Measurements from ENCODE around the gene MYO3A.

MYO3A gene

GRCh38 chr10:26221541-26221940, 287.5 kb downstream of the MYO3A start:
- no peaks in the 10 kb centered on the region for H3K9me3 Mint-ChIP-seq
- H3K27me3 Mint-ChIP-seq, result peaks cover 82% of the 10 kb centered on the region
- H3K4me3 Mint-ChIP-seq, result no peak overlapping the region
- H3K27ac Mint-ChIP-seq, result no peak overlapping the region
- DNase-seq, result no peak
- H3K4me1 Mint-ChIP-seq (ENCODE audit: low read depth), result peaks cover 19% of the 10 kb centered on the region
- H3K36me3 Mint-ChIP-seq (ENCODE audit: low read depth), result no peaks in the 10 kb centered on the region

DNA sequence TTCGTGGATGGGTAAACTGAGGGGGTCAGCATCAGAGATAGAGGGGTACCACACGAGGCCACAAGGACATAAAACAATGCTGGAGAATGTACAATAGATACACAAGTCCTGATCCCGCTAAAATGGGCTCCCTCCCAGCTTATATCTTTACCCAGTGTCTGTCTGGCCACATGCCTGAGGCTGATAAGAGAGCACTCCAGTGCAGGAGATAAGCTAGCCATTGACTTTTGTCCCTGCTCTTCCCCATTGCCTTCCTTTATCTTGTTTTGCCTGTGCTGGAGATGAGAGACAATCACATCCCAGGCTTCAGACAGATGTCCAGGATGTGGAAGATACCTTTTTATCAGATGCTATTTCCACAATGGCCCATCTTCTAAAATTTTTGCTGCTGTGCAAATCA, 288.5 kb downstream of the MYO3A start:
- Mint-ChIP-seq H3K27me3 (peaks cover 76% of the 10 kb centered on the region), H3K9me3 (no peaks in the 10 kb centered on the region), H3K36me3 (ENCODE audit: low read depth) (no peaks in the 10 kb centered on the region), H3K27ac (no peak overlapping the region), H3K4me3 (no peak overlapping the region), H3K4me1 (ENCODE audit: low read depth) (peaks cover 9% of the 10 kb centered on the region)
- DNase-seq, result no peak

DNA sequence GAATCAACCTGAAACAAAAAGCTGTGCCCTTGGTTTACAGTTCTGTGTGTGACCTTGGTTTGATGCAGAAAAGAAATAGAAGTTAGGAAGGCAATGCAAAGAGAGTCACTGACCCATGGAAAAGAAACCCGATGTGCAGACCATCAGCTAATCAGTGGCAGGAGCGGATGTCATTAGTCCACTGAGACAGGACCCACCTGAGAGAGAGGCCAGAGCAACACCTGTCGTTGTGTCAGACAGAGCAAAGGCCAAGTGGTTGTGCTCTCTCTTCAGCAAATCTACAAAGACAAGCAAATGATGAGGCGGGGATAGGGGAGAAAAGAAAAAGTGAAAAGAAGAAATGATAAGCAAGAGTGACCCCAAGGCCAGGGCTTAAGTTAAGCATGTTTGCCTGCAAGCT, 291.3 kb downstream of the MYO3A start:
- H3K9me3 Mint-ChIP-seq, result no peaks in the 10 kb centered on the region
- H3K4me1 Mint-ChIP-seq (ENCODE audit: low read depth), result no peaks in the 10 kb centered on the region
- no peak overlapping the region for H3K4me3 Mint-ChIP-seq
- H3K27ac Mint-ChIP-seq, result no peak overlapping the region
- DNase-seq, result no peak
- H3K27me3 Mint-ChIP-seq, result peaks cover 67% of the 10 kb centered on the region
- H3K36me3 Mint-ChIP-seq (ENCODE audit: low read depth), result no peaks in the 10 kb centered on the region

GRCh38 chr10:26227786-26228185, 293.8 kb downstream of the MYO3A start:
- H3K27me3 Mint-ChIP-seq, result peaks cover 50% of the 10 kb centered on the region
- no peak overlapping the region for H3K27ac Mint-ChIP-seq
- H3K9me3 Mint-ChIP-seq, result no peaks in the 10 kb centered on the region
- H3K4me3 Mint-ChIP-seq, result no peak overlapping the region
- H3K4me1 Mint-ChIP-seq (ENCODE audit: low read depth), result no peaks in the 10 kb centered on the region
- DNase-seq, result no peak
- no peaks in the 10 kb centered on the region for H3K36me3 Mint-ChIP-seq (ENCODE audit: low read depth)

DNA sequence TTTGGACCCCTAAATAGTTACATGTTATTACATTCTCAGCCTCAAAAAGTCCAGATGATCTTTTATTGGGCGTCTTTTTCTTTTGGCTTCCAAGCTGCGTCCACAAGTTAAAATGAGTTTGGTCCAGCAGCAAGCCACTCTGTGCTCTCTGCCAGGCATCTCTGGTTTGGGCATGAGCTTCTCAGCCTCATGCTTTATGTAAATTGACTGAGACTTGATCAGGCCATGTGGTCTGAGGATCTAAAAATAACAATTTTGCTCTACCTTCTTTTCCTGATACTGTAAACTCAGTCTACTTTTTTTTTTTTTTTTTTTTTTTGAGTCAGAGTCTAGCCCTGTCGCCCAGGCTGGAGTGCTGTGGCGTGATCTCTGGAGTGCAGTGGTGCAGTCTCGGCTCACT, 298.1 kb downstream of the MYO3A start:
- Mint-ChIP-seq H3K4me1 (ENCODE audit: low read depth) (no peaks in the 10 kb centered on the region), H3K27me3 (peaks cover 49% of the 10 kb centered on the region), H3K9me3 (no peaks in the 10 kb centered on the region), H3K27ac (no peak overlapping the region), H3K4me3 (no peak overlapping the region), H3K36me3 (ENCODE audit: low read depth) (no peaks in the 10 kb centered on the region)
- no peak for DNase-seq

- Mint-ChIP-seq H3K4me3 (no peak overlapping the region), H3K27ac (no peak overlapping the region), H3K27me3 (peaks cover 52% of the 10 kb centered on the region), H3K9me3 (no peaks in the 10 kb centered on the region), H3K4me1 (ENCODE audit: low read depth) (no peaks in the 10 kb centered on the region), H3K36me3 (ENCODE audit: low read depth) (no peaks in the 10 kb centered on the region)
- DNase-seq, result no peak
Observed at GRCh38 chr10:26235761-26236160, 301.7 kb downstream of the MYO3A start.

GRCh38 chr10:26238378-26238777, 304.3 kb downstream of the MYO3A start:
- H3K4me1 Mint-ChIP-seq (ENCODE audit: low read depth), result no peaks in the 10 kb centered on the region
- H3K27ac Mint-ChIP-seq, result no peak overlapping the region
- H3K27me3 Mint-ChIP-seq, result peaks cover 55% of the 10 kb centered on the region
- no peak for DNase-seq
- no peak overlapping the region for H3K4me3 Mint-ChIP-seq
- H3K36me3 Mint-ChIP-seq (ENCODE audit: low read depth), result no peaks in the 10 kb centered on the region
- no peaks in the 10 kb centered on the region for H3K9me3 Mint-ChIP-seq

GRCh38 chr10:26242706-26243350, 308.8 kb downstream of the MYO3A start:
- no peaks in the 10 kb centered on the region for H3K36me3 Mint-ChIP-seq (ENCODE audit: low read depth)
- H3K4me1 Mint-ChIP-seq (ENCODE audit: low read depth), result no peaks in the 10 kb centered on the region
- no peak for DNase-seq
- no peaks in the 10 kb centered on the region for H3K9me3 Mint-ChIP-seq
- H3K27ac Mint-ChIP-seq, result no peak overlapping the region
- H3K27me3 Mint-ChIP-seq, result peaks cover 46% of the 10 kb centered on the region
- no peak overlapping the region for H3K4me3 Mint-ChIP-seq

GRCh38 chr10:26243351-26243720, 309.3 kb downstream of the MYO3A start:
- no peak overlapping the region for H3K4me3 Mint-ChIP-seq
- no peak for DNase-seq
- H3K27ac Mint-ChIP-seq, result no peak overlapping the region
- no peaks in the 10 kb centered on the region for H3K9me3 Mint-ChIP-seq
- no peaks in the 10 kb centered on the region for H3K4me1 Mint-ChIP-seq (ENCODE audit: low read depth)
- no peaks in the 10 kb centered on the region for H3K36me3 Mint-ChIP-seq (ENCODE audit: low read depth)
- peaks cover 41% of the 10 kb centered on the region for H3K27me3 Mint-ChIP-seq

DNA sequence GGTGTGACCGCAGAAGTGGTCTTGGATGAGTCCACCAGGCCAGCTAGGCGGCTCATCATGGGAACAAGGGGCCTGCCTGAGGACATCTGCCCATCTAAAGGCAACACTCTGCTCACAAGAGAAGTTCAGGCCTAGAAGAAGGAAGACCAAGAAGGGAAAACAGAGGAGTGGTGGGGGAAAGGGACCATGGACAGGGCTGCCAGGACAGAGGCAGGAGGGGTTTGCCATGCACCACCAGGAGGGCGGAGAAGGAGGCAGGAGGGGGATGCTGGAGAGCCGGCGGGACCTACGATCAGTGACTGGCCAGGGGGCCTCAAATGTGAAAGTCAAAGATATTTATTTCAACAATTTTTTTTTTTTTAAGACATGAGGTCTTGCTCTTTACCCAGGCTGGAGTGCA, 315.7 kb downstream of the MYO3A start:
- Mint-ChIP-seq H3K4me1 (ENCODE audit: low read depth) (no peaks in the 10 kb centered on the region), H3K27me3 (peaks cover 8% of the 10 kb centered on the region), H3K27ac (no peak overlapping the region), H3K9me3 (no peaks in the 10 kb centered on the region), H3K4me3 (no peak overlapping the region), H3K36me3 (ENCODE audit: low read depth) (no peaks in the 10 kb centered on the region)
- DNase-seq, result no peak

- no peak for DNase-seq
- no peaks in the 10 kb centered on the region for H3K9me3 Mint-ChIP-seq
- no peaks in the 10 kb centered on the region for H3K4me1 Mint-ChIP-seq (ENCODE audit: low read depth)
- H3K27ac Mint-ChIP-seq, result no peak overlapping the region
- no peak overlapping the region for H3K4me3 Mint-ChIP-seq
- peaks cover 10% of the 10 kb centered on the region for H3K27me3 Mint-ChIP-seq
- H3K36me3 Mint-ChIP-seq (ENCODE audit: low read depth), result no peaks in the 10 kb centered on the region
Observed at GRCh38 chr10:26251925-26252324, 317.9 kb downstream of the MYO3A start.

DNA sequence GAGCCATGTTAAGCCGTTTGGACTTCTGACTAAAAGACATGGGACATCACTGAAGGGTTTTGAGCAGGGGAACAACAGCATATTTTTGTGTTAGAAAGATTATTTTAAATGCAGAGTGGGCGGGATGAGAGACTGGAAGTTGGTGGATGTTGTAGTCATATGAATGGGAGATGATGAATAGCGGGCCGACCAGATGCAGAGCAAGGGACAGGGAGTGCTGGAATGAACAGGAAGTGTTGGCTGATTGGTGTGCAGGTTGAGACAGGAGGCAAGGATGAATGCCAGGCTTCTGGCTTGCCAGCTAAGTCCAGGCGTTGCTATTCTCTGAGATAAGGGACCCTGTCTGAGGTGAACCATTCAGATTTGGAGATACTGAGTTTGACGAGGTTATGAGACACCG, 320.6 kb downstream of the MYO3A start:
- H3K4me1 Mint-ChIP-seq (ENCODE audit: low read depth), result no peaks in the 10 kb centered on the region
- H3K36me3 Mint-ChIP-seq (ENCODE audit: low read depth), result no peaks in the 10 kb centered on the region
- H3K27me3 Mint-ChIP-seq, result peaks cover 16% of the 10 kb centered on the region
- H3K4me3 Mint-ChIP-seq, result no peak overlapping the region
- H3K9me3 Mint-ChIP-seq, result no peaks in the 10 kb centered on the region
- DNase-seq, result no peak
- no peak overlapping the region for H3K27ac Mint-ChIP-seq

DNA sequence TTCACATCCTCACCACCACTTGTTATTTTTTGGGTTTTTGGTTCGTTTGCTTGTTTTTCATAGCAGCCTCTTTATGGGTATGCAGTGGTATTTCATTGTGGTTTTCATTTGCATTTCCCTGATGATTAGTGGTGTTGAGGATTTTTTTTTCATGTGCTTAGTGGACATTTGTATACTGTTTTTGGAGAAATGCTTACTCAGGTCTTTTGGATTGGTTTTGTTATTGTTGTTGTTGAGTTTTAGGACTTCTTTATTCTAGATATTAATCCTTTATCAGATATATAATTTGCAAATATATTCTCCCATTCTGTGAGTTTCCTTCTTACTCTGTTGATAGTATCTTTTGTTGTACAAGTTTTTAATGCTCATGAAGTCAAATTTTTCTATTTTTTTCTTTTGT, 325.3 kb downstream of the MYO3A start:
- peaks cover 32% of the 10 kb centered on the region for H3K27me3 Mint-ChIP-seq
- H3K9me3 Mint-ChIP-seq, result no peaks in the 10 kb centered on the region
- no peaks in the 10 kb centered on the region for H3K36me3 Mint-ChIP-seq (ENCODE audit: low read depth)
- H3K4me1 Mint-ChIP-seq (ENCODE audit: low read depth), result no peaks in the 10 kb centered on the region
- H3K27ac Mint-ChIP-seq, result no peak overlapping the region
- no peak for DNase-seq
- H3K4me3 Mint-ChIP-seq, result no peak overlapping the region

Measured in activated T-cell treated with anti-CD3 and anti-CD28 coated beads, Interleukin-2, amount 50 U/mL, for 24 hours (primary cell).